HepG2 (cell line): ENCODE data around the gene GADD45GIP1. TPM values are rescaled to one million over a fixed set of nuclear protein-coding genes. Genes with fewer than 3 reads are reported as not detected.
A peak's percentile ranks its signal among the peaks of the same experiment; 100 is the strongest.

Experiments used
- ATF6 ChIP-seq: sonication (generic); formaldehyde crosslinking; conservative IDR thresholded peaks from 2 replicates; pipeline ENCODE4 v1.4.0; 2020; ENCODE audit warnings: missing genetic modification reagents
- DZIP1 ChIP-seq: sonication (generic); formaldehyde crosslinking; IDR thresholded peaks from 2 replicates; pipeline ENCODE4 v1.5.0; 2020; ENCODE audit warnings: mild to moderate bottlenecking, missing genetic modification reagents
- ELF3 ChIP-seq: IDR thresholded peaks from 2 replicates; pipeline ENCODE4 v1.6.1; 2016; ENCODE audit warnings: missing genetic modification reagents, missing compliant biosample characterization
- FOXP1 ChIP-seq, 2 experiments: fragments of 450-650 bp in 1 of 2; IDR thresholded peaks; 2 replicates each; pipeline ENCODE4 v1.6.1; 2017 to 2018; ENCODE audit warnings: antibody characterized with exemption in 1 of 2
- HOXD1 ChIP-seq: sonication (generic); formaldehyde crosslinking; IDR thresholded peaks from 2 replicates; pipeline ENCODE4 v1.5.0; 2020; ENCODE audit warnings: missing genetic modification reagents
- NR2C2 ChIP-seq: sonication (generic); formaldehyde crosslinking; IDR thresholded peaks from 2 replicates; pipeline ENCODE4 v1.4.0; 2020; ENCODE audit warnings: missing genetic modification reagents, mild to moderate bottlenecking, moderate library complexity, borderline replicate concordance
- SATB2 ChIP-seq: sonication (generic); formaldehyde crosslinking; IDR thresholded peaks from 2 replicates; pipeline ENCODE4 v1.5.0; 2020; ENCODE audit warnings: missing genetic modification reagents
- SMAD3 ChIP-seq: sonication (generic); formaldehyde crosslinking; IDR thresholded peaks from 2 replicates; pipeline ENCODE4 v1.4.0; 2020; ENCODE audit warnings: missing genetic modification reagents
- TAF15 ChIP-seq: fragments of 200-400 bp; formaldehyde crosslinking; IDR thresholded peaks from one replicate; pipeline ENCODE4 v1.6.1; 2018; ENCODE audit warnings: mild to moderate bottlenecking, low read depth, low read length; ENCODE audit not compliant: poor library complexity, severe bottlenecking
- TSC22D2 ChIP-seq: sonication (generic); formaldehyde crosslinking; IDR thresholded peaks from 2 replicates; pipeline ENCODE4 v1.5.1; 2020; ENCODE audit warnings: missing genetic modification reagents, mild to moderate bottlenecking, borderline replicate concordance
- ZBTB1 ChIP-seq: sonication (generic); formaldehyde crosslinking; IDR thresholded peaks from 2 replicates; pipeline ENCODE4 v1.4.0; 2020; ENCODE audit warnings: missing genetic modification reagents, borderline replicate concordance
- ZBTB10 ChIP-seq: sonication (generic); formaldehyde crosslinking; IDR thresholded peaks from 2 replicates; pipeline ENCODE4 v1.4.0; 2020; ENCODE audit warnings: missing genetic modification reagents, borderline replicate concordance
- ZBTB49 ChIP-seq: sonication (generic); formaldehyde crosslinking; IDR thresholded peaks from 2 replicates; pipeline ENCODE4 v1.4.0; 2020; ENCODE audit warnings: missing genetic modification reagents, borderline replicate concordance
- ZNF678 ChIP-seq: sonication (generic); formaldehyde crosslinking; IDR thresholded peaks from 2 replicates; pipeline ENCODE4 v1.4.0; 2020; ENCODE audit warnings: mild to moderate bottlenecking, missing genetic modification reagents
- polyA plus RNA-seq, 8 experiments: library from polyadenylated mRNA; depleted of rRNA in 3 of 8; stranded (reverse) in 7 of 8; unstranded in 1 of 8; fragments of >200 nt; fragmentation: Illumina TruSeq in 4 of 8; extraction: Trizol in 4 of 8; gene quantifications; 2 replicates each; pipeline versions ENCODE4 v1.2.1 to v1.2.3, GENCODE V29; 2011 to 2016; ENCODE audit warnings: low read depth in 4 of 8, missing spikeins in 1 of 8, mixed read lengths in 1 of 8; ENCODE audit not compliant: insufficient read depth in 1 of 8
- total RNA-seq, 5 experiments: library from RNA; depleted of rRNA; stranded (reverse); fragments of >200 nt; fragmentation: Illumina TruSeq; extraction: Trizol; gene quantifications; 2 replicates each; pipeline ENCODE4 v1.2.3, GENCODE V29; 2016; ENCODE audit warnings: low read depth in 1 of 5
- TF ChIP-seq, protein P1 (sequence below): sonication (generic); formaldehyde crosslinking; IDR thresholded peaks from 2 replicates; pipeline ENCODE4 v1.5.0; 2020; ENCODE audit warnings: mild to moderate bottlenecking, missing genetic modification reagents

GADD45GIP1 gene
- total and polyA plus RNA-seq, 2 of the 13 experiments (the other 11 are each of a cell fraction or from before 2014, with no cell fraction given): 24.6 to 30.7 TPM

DNA sequence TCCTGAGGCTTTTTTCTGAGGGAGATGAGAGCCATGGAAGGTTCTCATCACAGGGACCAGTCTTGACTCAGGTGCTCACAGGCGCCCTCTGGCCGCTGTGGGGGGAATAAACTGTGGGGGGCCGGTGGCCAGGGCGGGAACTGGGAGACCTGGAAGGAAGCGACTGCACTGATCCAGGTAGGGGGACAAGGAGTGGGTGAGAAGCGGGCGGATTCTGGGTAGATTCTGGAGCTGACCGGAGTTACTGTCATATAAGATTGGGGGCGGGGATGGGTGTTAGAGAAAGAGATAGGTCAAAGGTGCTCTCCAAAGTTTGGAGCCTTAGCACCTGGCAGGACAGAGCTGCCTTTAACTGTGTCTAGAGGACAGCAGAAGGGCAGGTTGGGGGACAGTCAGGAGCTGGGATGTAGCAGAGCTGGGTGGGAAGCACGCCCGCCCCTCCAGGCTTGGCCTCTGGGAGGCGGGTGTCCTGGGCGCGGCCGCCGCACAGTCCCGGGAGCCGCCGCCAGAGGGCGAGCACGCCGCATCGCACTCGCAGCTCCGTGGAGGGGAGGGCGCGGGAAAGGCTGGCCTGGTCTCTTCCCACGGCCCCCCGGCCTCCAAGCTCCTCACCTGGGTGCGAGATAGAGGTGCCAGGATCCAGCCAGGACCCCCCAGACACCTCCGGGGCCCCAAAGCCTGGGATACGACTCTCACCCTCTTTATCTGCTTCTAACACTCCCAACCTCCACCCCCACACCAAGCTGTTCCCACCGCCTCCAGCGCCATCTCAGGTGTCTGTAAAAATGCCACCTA is 8.2 kb upstream of the GADD45GIP1 start (continued):
- no peak for TF ChIP-seq ZBTB49 (CRISPR knock-in tag)
- no peak for TF ChIP-seq ZBTB10
- TF ChIP-seq SATB2 (CRISPR knock-in tag): no peak
- TF ChIP-seq TSC22D2 (CRISPR knock-in tag): no peak
- TF ChIP-seq SMAD3 (CRISPR knock-in tag): no peak
- TF ChIP-seq HOXD1 (CRISPR knock-in tag): no peak
- TF ChIP-seq TAF15: no peak
- no peak for TF ChIP-seq DZIP1
- no peak for TF ChIP-seq ZBTB1 (CRISPR knock-in tag)
- TF ChIP-seq NR2C2 (CRISPR knock-in tag): no peak
- no peak for TF ChIP-seq ATF6 (CRISPR knock-in tag)
- TF ChIP-seq ELF3 (CRISPR knock-in tag): no peak
- no peak for TF ChIP-seq ZNF678 (CRISPR knock-in tag)
- TF ChIP-seq FOXP1 (IDR thresholded peaks at IDR 0.05): no peak
- TF ChIP-seq FOXP1 (CRISPR knock-in tag; IDR thresholded peaks at IDR 0.05): no peak
- TF ChIP-seq, protein P1, sequence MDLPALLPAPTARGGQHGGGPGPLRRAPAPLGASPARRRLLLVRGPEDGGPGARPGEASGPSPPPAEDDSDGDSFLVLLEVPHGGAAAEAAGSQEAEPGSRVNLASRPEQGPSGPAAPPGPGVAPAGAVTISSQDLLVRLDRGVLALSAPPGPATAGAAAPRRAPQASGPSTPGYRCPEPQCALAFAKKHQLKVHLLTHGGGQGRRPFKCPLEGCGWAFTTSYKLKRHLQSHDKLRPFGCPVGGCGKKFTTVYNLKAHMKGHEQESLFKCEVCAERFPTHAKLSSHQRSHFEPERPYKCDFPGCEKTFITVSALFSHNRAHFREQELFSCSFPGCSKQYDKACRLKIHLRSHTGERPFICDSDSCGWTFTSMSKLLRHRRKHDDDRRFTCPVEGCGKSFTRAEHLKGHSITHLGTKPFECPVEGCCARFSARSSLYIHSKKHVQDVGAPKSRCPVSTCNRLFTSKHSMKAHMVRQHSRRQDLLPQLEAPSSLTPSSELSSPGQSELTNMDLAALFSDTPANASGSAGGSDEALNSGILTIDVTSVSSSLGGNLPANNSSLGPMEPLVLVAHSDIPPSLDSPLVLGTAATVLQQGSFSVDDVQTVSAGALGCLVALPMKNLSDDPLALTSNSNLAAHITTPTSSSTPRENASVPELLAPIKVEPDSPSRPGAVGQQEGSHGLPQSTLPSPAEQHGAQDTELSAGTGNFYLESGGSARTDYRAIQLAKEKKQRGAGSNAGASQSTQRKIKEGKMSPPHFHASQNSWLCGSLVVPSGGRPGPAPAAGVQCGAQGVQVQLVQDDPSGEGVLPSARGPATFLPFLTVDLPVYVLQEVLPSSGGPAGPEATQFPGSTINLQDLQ (CRISPR knock-in tag): 0 out of 2 replicates have a peak, but pooled peaks have one; percentile 72
